ENCODE measurements around the gene KRTAP6-3.

Gene KRTAP6-3, protein sequence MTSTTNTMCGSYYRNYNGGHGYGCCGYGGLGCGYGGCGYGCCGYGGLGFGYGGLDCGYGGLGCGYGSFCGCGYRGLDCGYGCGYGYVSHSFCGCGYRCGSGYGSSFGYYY

DNA sequence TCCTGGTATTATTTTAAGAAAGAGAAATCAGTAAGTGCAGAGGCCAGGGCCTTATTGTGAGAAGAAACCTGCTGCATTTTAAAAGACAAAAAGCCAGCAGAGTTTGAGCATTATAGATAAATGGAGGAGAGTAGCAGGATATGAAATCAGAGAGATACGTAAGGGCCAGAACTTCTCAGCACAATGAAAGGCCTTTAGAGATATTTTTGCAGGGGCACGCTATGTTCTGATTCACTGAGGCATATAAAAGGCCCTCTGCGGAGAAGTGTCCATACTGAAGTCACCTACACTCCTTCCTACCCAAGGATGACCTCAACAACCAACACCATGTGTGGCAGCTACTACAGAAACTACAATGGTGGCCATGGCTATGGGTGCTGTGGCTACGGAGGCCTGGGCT is at the start of gene KRTAP6-3:
TSS of gene KRTAP6-3 (plus strand) at position 301 of the 400 bp plus-strand sequence. CDS start at position 307, 6 bp downstream.
- no peak for DNase-seq (ENCODE audit: low spot score)

DNA sequence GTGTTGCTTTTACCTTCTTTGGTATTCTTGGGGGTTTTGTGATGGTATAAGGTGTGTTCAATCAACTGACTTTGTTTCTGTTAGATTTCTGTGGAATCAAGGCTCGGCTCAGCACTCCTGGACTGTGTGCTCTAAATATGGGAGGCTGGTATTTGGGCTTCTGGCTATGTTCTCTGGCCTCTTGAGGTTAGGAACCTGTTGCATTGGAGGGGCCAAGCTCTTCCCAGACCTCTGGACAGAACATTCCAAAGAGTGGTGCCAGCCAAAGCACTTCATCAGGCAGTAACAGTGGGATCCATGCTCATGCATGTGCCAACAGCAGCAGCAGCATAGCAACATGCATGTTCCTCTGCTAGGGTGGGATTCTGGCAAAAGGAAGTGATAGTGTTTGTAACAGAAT is 39.5 kb upstream of the KRTAP6-3 start:
- no peak for DNase-seq (ENCODE audit: low spot score)

DNA sequence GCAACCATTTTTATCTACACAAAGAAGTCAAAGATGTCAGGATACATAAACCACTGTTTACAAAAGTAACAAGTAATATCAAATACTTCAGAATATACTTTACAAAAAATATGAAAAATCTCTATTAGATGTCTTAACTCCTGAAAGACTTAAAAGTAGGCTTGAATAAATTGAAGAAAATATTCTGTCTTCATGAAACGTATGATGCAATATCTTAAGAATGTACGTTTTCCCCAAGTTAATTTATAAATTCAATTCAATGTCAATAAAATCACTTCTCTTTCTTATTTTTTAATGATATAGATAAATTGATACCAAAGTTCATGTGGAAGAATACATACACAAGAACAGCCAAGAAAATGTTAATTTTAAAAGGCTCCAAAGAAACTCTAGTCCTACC is 37.1 kb upstream of the KRTAP6-3 start:
- no peak for DNase-seq (ENCODE audit: low spot score)

DNA sequence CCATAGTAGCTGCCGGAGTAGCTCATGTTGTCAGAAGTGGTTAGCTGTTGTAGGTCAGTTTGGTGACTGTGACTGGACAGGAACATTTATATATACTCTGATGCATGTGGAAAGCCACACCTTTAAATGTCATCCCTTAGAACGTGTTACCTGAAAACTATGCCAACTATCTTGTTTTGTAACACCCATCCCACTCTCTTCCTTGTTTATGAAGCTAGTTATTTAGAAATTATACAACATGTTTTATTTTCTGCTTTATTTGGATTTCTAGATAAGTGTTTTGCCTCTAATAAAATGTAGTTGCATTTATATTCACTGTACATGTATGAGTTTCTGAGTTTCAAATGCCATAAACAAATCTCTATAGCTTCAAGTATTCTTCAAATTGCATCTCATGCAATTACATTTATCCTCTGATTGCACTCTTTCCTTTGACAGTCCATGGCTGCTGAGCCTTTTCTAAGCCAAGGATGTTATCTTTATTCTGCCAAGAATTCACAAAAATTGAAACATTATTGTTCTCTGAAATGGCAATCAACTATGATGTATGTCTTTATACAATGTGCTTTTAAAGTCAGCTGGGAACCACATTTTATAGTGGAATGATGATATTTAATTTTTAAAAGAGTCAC is 30.9 kb upstream of the KRTAP6-3 start, which contains the start of gene KRTAP19-7:
TSS of gene KRTAP19-7 (minus strand) at position 51 of the 632 bp plus-strand sequence. CDS start at position 26, 25 bp downstream.
- DNase-seq (ENCODE audit: low spot score): no peak

DNA sequence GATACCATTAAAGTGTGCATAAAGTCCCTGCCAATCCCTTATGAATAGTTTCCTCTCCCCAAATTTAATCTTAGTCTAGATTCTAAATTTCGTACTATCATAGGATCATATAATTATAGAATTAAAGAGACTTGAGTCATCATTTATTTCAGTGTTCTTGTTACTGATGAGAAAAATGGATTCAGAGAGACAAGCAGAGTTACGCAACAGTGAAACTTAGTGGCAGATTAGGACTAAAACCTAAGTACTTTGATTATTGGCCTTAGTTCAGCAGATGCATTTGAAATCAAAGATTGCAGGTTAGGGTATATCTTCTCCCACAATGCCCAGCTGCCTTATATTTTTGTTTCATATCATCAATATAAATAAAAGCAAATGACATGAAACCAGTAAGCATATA is 30.3 kb upstream of the KRTAP6-3 start:
- no peak for DNase-seq (ENCODE audit: low spot score)

DNA sequence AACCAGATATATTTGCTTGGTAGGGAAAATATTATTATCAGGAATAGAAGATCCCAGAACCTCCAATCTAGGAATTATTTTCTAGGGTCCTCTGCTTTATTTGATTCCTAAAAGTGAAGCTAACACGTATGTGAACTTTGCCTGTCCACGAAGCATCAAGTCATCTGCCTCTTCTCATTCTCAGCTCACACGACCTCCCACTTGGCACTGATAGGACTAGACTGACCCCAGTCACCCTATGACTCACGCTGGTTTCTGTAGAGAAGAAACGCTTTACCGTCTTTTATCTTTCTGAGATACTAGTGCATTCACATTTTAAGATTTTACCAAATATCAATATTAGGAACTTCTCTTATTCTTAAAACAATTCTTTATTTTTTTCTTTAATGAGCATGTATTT is 29.2 kb upstream of the KRTAP6-3 start:
- no peak for DNase-seq (ENCODE audit: low spot score)

DNA sequence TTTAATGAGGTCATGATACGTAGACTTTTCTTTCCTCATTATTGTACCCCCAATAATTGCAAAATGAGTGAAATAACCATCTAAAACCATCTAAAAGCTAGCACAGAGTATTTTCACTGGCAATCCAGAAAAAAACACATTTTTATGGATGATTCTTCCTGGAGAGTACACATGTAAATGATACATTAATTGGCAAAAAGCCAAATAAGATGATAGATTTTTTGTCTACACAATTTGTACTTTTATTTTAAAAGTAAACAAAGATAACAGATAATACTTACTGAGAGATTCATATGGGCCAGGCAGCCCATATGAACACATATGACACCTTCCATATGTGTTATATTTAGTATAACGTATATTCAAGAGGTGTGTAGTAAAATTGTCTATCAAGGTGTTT is 28.6 kb upstream of the KRTAP6-3 start:
- no peak for DNase-seq (ENCODE audit: low spot score)

DNA sequence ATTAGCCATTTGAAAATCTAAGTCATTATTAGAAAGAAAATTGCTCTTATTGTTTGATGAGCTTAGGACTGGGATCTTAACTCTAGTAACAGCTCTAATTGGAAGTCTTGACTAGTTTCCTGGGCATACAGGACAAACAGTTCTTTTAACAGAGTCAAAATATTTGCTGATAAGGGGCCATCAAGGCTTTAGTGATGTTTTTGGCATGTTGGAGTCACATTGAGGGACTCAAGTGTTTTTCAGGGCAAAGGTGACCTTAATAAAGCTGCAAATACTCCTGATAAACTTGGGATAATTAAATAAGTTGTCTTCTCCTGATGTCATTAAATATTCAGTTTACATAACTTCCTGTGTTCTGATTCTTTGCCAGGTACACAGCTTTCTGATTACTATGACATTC is 24.6 kb upstream of the KRTAP6-3 start:
- no peak for DNase-seq (ENCODE audit: low spot score)

DNA sequence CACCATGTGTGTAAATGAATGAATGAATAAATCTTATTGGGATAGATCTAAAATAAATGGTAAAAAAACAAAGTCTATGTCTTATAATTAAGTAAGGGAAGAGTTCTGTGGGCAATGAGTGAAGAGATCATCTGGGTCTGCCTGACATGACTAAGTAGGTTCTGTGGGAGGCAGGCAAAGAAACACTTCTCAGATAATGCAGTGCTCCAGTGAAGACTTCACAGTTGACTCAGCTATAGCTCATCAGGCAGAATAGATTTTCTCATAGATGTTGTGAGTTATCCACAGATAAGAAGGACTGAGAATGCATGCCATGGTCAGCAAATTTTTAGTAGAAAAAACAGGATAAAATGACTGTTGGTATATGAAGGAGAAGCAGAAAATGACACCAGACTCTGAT is 14.5 kb upstream of the KRTAP6-3 start:
- DNase-seq (ENCODE audit: low spot score): no peak

DNA sequence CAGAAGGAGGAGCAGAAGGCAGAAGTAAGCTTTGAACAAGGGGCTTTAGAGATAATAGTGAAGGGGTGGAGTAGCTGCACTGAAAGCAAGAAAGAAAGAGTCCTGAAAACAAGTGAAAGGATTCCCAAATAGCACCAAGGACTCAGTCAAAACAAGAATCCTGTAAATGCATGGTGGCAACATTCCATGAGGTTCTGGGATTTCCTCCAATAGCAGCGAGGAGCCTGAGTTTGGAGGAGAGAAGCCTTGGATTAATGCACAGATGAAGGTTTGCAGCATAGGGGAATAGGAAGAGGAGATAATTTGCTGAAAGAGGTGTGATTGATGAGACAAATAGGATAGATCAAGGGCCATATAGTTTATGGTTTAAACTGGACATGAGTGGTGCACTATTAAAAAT is 12.9 kb upstream of the KRTAP6-3 start:
- no peak for DNase-seq (ENCODE audit: low spot score)

DNA sequence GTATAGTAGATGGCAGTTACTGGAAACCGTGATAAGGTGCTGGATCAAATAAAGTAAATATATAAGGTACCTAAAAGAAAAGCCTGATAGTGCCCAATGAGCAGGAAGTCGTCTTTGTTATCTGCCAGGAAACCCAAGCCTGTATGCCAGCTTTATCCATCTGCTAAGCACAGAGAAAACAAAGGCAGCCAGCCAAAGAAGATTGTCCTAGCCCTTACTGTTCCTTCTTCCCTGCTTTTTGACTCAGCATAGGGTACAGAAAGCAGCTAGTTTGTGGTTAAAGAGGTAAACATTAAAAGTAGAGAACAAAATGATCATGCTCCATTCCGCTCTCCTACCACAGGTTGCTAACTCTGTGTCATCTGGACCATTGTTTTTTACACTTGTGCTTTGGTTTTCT is 12.1 kb upstream of the KRTAP6-3 start:
- no peak for DNase-seq (ENCODE audit: low spot score)

DNA sequence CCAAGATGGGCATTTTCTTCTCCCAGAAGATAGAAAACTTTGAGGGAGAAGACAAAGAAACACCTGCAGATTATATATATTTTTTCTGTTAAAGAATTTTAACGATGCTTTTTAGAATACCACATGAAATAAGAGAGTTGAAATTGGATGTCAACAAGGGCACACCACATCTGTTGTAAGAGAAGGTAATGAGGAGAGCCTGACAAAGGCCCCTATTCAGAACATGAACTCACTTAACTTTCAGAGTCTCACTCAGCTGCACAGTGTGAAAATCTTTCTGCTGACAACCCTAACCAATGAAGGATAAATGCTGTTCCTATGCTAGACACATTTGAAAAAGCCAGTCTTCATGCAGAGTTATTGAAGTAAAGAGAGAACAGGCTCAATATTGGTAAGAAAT is 9.4 kb upstream of the KRTAP6-3 start:
- DNase-seq (ENCODE audit: low spot score): no peak

DNA sequence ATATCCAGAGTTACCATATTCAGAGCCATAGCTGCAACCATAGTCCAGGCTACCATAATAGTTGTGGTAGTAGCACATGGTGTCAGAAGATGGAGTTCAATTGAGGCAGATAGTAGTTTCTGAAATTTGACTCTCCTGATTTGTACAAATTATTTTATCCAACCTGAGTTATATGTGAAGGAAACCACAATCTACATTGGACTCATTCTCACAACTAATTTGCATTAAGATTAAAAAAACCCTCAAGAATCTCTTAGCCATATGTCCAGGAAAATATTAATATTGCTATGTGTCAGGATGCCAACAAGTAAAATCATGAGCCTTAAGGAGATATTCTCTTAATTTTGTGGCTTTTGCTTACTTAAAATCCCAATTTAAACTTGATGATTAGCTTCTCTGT is 1.9 kb upstream of the KRTAP6-3 start, which contains the start of gene KRTAP22-2:
TSS of gene KRTAP22-2 (minus strand) at position 101 of the 400 bp plus-strand sequence.
- no peak for DNase-seq (ENCODE audit: low spot score)

DNA sequence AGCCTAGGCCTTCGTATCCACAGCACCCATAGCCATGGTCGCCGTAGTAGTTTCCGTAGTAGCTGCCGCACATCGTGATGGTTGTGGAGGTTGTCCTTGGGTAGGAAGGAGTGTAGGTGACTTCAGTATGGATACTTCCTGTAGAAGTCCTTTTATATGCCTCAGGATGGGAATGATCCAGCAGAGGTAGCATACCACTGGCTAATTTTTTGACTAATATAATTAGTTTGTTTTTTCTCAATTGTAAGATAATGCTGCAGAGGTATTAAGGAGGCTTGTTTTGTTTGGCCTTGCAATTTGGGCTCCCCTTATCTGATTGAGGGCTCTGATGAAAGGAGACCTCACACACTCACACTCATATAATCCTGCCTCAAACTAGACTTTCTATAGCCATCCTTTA is 6.6 kb downstream of the KRTAP6-3 start, which contains the start of gene KRTAP6-2:
TSS of gene KRTAP6-2 (minus strand) at position 101 of the 400 bp plus-strand sequence. CDS start at position 73, 28 bp downstream.
- DNase-seq (ENCODE audit: low spot score): no peak

DNA sequence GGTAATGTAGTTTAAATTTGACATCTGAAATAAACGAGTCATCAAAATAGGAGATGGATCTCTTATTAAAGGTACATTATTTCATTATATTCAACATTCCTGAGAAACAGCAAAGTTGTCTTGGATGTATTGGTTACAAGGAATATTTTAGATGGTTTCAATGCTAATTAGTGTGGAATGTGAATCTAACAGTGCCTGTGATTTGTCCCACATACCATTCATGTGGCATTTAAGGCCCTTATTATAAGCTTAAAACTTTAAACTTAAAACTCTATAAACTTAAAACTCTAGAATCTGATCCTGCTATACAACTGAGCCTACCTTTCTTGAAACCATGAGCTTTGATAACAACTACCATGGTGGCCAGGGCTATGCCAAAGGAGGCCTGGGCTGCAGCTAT is 8.5 kb downstream of the KRTAP6-3 start, which contains the start of gene KRTAP22-1:
TSS of gene KRTAP22-1 (plus strand) at position 301 of the 400 bp plus-strand sequence.
- DNase-seq (ENCODE audit: low spot score): no peak

DNA sequence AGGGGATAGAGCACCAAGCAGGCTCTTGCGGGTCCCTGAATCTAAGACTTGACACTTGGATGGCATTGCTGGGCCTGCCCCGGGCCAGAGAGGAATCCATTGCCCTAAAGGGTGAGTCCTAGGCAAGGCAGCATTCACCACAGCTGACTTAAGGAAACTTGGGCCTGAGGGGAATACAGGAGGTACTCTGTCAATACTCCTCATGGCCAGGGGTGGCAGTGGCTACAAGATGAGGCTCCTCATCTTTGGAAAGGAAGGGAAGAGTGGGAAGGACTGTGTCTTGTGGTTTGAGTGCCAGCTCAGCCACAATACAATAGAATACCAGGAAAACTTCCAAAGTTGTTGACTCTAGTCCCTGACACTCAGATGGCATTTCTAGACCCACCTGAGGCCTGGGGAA is 13.7 kb downstream of the KRTAP6-3 start:
- no peak for DNase-seq (ENCODE audit: low spot score)

DNA sequence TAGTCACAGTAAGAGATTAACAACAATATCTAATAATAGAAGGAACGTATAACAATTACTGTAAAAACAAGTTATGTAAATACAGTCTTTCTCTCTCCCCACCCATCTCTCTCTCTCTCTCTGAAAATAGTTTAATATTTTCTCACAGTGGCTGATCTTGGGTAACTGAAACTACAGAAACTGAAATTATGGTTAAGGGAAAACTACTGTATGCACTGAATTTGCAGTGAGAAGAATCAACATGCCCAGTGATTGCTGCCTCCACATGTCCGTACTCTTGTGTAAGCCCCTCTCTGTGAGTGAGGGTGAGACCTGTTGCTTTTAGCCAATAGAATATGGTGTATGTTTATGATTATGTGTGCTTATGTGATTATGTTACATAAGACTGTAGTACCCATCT is 19.9 kb downstream of the KRTAP6-3 start:
- DNase-seq (ENCODE audit: low spot score): no peak

DNA sequence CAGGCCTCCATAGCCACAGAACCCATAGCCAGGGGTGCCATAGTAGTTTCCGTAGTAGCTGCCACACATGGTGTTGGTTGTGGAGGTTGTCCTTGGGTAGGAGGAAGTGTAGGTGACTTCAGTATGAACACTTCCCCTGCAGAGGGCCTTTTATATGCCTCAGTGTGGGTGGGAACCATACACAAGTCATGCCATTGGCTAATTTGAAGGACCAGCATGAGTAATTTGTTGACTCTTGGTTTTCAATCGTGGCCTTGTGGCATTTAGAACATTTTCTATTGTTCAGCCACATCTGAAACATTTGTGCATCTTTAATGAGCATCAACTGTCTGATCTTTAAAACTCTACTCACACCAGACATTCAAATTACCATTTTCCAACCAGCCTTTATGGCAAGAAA is 21.6 kb downstream of the KRTAP6-3 start, which contains the start of gene KRTAP6-1:
TSS of gene KRTAP6-1 (minus strand) at position 95 of the 400 bp plus-strand sequence. CDS start at position 69, 26 bp downstream.
- no peak for DNase-seq (ENCODE audit: low spot score)

DNA sequence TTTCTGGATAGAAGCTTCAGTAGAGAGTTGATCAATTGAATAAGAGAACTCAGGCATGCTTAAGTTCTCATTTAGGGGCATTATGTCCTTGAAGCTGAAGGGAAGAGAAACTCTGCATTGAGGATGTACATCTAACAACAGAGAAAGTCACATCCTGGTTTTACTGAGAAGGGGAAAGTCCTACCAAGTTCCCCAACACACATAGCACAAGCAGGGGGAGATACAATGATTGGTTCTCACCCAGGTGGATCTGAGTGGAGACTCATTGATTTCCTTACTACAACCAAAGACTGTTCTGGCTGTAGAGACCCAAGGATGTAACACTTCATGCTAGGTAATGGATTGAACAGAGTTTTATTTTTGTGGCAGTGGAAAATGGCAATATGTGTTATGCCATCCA is 23.0 kb downstream of the KRTAP6-3 start:
- no peak for DNase-seq (ENCODE audit: low spot score)

DNA sequence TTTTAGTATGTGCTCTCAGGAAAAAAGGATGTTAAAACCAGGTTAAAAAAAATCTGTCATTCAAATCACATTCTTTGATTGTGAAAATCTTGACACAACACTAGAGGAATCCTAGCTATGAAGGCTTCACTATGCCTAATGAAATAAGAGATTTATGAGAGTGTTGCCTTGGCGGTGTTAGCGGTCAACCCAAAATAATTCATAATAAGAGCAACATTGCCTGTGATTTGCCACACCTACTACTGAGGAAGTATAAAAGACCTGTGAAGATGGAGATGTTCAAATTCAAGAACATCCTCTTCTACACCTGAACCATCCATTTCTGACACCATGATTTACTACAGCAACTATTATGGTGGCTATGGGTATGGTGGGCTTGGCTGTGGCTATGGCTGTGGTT is 23.9 kb downstream of the KRTAP6-3 start, which contains the start of gene KRTAP20-1:
TSS of gene KRTAP20-1 (plus strand) at position 301 of the 400 bp plus-strand sequence. CDS start at position 331, 30 bp downstream.
- DNase-seq (ENCODE audit: low spot score): no peak

DNA sequence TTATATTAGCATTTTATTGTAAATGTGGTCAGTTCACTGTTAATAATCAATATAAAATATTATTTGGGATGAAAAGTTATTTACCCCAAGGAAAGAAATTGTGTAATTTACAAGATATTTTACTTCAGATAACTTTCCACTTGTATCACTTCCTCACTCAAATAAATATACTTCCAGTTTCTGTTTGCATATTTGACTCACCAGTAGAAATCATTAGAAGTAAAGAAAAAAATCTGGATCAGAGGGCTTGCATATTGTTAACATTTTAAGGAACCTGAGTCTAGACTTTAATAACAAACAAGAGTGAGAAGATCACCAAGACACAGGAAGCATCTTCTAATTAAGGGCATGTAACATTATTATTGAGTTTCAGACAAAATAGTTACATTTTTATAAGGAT is 27.8 kb downstream of the KRTAP6-3 start:
- DNase-seq (ENCODE audit: low spot score): no peak

DNA sequence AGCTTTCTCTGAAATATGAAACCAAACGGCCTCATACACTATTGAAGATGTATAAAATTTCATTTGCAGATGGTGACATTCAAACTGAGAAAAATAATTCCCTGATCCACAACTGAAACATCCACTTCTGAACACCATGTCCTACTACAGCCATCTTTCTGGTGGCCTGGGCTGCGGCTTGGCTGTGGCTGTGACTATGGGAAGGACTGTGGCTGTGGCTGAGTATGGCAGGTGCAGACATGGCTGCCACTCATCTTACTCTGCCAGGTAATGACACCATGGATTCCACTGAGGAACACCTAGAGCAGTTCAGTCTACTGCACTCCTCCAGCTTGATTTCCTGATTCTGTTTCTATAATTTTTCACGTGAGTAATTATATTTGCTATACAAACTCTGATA is 28.3 kb downstream of the KRTAP6-3 start, which contains the start of gene KRTAP20-4:
TSS of gene KRTAP20-4 (plus strand) at position 106 of the 400 bp plus-strand sequence.
- no peak for DNase-seq (ENCODE audit: low spot score)

DNA sequence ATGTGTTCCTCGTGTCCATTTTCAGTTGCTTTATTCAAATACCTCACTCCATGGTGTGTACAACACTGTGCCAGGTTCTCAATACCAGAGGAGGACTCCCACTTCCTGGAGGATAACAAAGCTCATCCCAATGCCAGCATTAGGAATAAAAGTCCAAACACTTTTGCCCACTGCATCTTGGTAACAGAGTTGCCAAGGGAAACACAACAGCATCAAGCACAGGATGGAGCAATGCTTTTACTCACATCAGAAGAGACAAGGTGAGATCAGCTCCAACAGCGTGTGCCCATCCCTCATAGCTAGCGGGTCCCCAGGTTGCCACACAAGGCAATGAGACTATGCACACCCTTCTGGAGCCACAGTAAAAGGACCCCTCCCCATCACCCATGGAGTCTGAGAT is 31.1 kb downstream of the KRTAP6-3 start:
- DNase-seq (ENCODE audit: low spot score): no peak

Measured in COLO829 (cell line).